Fibroblast of gingiva (primary cell): ENCODE results near the gene CRYGN.

Source experiments
- DNase-seq: peaks from one replicate; pipeline ENCODE4 v3.0.0-alpha.2; 2011; ENCODE audit warnings: low read depth

Gene CRYGN

DNA sequence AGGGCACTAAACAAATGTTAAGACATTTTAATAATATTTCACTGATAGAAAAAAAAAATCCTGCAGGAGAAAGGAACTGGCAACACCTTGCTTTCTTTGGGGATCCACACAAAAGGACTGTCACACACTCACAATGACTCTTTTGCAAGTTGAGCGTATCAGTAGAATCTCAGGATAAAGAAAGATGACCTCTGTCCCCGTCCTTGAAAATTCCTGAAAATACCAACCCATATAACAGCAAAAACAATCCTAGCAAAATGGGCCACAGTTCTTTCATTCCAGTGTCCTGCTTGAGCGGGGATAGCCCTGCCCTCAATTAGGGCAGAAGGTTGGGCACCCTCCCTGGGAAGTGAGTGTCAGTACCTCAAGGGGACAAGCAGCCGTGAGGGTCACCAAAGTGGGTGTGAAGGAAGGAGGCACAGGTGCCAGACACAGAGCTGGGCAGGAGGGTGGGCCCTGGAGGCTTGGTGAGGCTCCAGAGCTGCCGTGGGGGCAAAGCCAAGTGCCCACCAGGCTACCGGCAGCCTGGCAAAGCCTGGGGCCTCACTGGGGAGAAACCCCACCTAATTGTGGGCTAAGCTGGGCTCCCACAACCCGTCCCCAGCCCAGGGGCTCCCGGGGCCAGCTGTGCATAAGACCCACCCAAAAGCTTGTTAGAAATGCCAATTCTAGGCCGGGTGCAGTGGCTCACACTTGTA, 32.9 kb downstream of the CRYGN start:
- no peak for DNase-seq

DNA sequence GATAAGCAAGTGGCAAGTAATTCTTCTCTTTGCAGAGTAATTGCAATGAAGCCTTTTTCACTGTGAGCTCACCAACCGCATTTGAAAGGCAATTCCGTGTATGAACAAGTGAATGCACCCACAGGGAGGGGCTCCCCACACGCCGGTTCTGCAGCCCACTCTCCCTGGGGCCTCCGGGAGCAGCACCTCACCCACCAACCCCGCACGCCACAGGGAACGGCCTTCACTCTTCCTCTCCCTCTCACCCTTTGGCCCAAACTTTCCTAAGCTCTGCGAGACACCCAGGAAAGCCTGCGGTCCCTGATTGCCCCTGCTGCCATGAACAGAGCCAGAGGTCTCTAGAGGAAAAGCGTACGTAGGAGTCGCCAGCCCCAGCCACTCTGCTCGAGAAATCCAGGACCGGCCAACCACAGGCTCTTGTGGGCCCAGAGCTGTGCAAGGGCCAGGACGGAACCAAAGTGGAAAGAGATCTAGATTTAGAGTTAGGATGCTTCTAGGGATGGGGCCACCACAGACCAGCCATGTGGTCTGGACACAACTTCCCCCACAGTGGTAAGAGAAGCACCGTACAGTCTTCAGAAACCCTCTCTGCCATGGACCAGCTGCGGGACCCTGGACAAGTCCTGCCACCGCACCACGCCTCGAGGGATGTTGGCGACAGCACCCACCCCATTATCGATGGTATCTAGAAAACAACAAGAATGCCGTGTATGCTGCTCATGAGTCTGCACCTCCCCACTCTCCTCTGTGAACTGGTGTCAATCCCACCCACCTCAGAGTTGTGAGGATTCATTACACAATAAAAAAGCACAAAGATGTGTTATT, 33.7 kb downstream of the CRYGN start:
- DNase-seq = no peak

DNA sequence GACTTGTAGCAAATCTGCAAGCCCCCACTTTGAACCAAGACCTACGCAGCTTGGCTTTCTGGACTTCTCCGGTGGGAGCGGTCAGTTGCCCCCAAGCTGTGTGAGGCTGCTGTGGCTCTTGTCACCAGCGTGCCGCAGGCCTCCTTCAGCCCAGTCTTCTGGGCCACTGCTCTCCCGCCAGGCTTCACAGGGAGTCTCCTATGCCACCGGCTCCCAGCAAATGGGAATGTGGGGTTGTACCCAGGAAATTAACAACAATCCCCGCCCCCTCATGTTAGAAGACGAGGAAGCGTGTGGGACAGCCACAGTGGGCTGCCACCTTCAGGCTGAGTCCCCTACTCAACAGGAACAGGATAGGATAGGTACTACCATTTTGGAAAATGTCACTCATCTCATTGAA, 34.4 kb downstream of the CRYGN start:
- DNase-seq = no peak

DNA sequence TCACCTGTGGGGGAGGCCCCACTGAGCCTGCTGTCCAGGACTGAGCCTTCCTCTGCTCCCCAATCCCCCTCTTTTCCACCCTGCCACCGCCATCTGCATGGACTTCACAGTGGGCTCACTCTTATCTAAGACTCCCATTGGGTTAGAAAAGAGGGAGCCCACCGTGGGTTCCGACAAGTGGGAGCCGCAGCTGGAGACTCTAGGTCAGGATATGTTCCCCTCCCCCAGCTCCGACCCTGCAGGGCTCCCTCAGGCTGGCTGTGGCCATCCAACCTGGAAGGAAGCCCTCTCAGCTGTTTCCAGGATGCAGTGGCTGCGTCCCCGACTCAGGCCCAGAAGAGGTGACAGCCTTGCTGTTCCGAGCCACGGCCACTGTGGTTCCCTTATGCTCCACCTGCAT, 34.9 kb downstream of the CRYGN start:
- no peak for DNase-seq

GRCh38 chr7:151404216-151405011, 35.5 kb downstream of the CRYGN start:
- no peak for DNase-seq

GRCh38 chr7:151403764-151404163, 36.2 kb downstream of the CRYGN start:
- no peak for DNase-seq

- DNase-seq = no peak
Measured at GRCh38 chr7:151402029-151402835, 37.7 kb downstream of the CRYGN start.

GRCh38 chr7:151400626-151401315, 39.2 kb downstream of the CRYGN start:
- no peak for DNase-seq

DNA sequence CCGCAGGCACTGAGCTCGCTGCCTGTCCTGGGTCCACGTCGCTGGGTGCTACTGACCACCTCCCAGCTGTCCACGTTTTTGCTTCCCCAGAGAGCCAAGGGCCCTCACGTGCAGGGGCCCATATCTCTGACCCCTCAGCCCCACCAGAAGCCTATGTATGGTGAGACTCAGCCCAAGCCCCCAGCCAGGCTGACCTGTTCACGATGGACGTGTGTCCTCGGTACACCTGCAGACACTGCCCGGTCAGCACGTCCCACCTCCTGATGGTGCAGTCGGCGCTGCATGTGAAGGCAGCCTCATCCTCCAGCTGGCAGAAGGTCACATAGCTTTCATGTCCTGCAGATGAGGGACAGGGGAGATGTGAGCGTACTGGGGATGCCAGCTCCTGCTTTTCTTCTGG, 40.0 kb downstream of the CRYGN start:
- no peak for DNase-seq

DNA sequence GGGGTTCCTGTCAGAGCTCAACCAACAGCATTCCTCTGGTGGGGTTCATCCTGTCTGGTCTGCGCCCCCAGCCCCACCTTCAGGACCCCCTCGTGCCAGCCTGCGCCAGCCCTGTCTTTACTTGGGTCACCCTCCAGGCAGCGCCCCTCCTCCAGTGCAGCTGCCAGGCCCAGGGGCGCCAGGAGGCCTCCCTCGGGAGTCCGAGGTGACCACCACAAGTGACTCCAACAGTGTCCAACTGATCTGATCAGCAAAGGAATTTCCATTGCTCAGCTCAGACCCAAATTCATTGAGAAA, 40.7 kb downstream of the CRYGN start:
- no peak for DNase-seq

DNA sequence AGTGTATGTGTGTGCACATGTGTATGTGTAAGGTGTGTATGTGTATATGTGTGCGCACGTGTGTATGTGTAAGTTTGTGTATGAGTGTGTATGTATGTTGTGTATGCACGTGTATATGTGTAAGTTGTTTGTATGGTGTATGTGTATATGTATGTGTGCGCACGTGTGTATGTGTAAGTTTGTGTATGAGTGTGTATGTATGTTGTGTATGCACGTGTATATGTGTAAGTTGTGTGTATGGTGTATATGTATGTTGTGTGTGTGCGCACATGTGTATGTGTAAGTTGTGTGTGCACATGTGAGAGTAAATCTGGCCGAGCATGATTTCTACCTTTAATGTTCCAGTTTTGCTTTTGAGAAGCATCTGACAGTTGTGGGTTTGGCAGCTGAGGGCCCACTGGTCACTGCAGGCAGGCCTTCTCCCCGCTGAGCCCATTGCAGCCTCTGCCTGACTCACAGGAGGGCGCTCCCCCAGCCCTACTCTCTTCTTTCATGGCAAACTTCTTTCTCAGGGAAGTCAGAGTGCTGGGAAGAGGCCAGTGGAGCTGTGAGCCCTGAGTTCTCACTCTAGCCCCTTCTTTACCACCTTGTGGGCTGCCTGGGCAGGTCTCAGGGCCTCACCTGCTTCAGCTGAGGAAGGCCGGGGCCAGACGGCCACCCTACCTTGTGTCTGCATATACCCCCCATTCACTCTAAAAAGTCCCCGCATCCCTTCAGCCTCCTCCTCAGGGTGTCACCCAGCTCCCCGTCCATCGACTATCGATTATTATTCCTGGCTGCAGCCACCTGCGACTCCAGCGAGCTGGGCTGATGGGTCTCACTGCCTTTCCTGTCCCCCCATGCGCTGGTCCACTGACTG, 41.3 kb downstream of the CRYGN start:
- DNase-seq = no peak

DNA sequence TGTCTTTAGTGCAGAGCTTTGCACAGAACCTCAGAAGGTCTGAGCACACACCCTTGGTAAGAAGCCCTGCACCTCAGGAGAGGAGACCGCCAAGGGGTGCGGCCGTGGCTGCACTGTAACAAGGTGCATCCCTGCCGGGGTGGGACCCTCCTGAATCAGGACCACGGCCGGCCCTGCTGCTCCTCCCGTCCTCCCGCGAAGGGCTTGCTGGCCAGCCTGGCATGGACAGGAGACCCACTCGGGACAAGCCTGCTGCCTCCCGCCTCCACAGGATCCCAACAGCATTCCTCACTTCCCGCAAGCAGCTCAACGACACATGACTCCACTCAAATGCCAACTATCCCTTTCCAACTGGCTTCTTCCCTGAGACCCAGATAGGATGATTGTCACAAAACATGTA, 42.9 kb downstream of the CRYGN start:
- DNase-seq = no peak

DNA sequence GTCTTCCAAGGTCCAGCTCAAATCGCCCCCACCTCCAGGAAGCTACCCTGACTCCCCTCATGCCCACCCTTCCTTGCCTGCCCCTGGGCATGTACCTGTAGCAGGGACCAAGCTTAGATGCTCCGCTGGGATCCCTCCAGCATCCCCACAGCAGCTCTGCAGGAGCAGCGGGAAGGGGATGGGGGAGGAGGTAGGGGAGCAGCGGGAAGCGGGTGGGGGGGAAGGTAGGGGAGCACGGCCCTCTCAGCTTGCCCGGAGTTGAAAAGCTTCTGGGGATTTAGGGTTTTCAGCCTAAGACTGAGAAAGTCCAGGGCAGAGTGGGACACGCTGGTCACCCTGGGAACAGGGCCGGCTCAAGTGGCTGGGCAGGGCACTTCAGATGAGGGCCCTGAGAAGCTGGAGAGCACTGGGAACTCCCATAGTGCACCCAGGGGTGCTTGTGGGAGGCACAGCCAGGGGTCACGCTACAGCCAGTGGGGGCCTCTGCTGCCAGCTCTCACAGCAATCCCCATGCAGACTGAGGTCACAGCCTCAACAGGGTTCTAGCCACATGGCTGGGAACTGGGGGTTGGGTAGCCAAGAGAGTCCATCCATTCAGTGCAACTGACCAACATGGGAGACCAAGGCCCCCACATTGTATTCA, 43.5 kb downstream of the CRYGN start:
- no peak for DNase-seq

DNA sequence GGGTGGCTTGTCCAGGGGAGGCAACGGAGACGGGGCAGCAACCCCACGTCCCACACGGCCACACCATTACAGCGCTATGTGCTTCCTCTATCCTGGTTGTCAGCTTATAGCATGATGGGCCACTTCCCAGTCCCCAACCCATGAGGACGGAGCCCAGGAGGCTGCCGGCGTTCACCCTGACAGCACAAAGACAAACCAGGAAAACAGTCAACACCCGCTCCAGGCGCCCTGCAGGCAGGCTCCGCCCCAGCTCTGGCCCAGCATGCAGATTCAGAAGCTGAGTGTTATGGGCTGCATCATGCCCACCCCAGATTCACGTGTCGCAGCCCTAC, 44.9 kb downstream of the CRYGN start:
- DNase-seq = no peak

- no peak for DNase-seq
Measured at GRCh38 chr7:151394076-151395035, 45.6 kb downstream of the CRYGN start.

- no peak for DNase-seq
Measured at GRCh38 chr7:151393031-151393977, 46.6 kb downstream of the CRYGN start.

DNA sequence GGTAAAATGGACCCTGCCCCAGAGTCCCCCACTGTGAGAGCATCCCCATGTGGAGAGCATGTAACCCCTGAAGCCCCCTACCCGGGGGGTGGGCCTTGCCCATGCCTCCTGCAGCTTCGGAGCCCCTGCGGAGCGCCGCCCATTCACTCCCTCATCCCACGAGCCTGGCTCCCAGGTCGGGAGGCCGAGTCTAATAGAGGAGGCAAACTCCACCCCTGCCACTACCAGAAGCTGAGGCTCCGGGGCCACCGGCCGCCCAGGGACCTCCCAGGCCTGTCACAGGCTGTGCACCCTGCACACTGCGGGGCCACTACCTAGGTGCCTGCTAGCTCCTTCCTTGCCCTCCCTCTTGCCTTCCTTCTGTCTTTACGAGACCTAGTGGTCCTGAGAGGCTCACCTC, 47.5 kb downstream of the CRYGN start:
- no peak for DNase-seq

- DNase-seq = no peak
Measured at GRCh38 chr7:151392002-151392401, 47.9 kb downstream of the CRYGN start.
